ENCODE measurements around the gene ZNF530. TPM values are rescaled to one million over a fixed set of nuclear protein-coding genes. Genes with fewer than 3 reads are reported as not detected.

ZNF530 gene
- total and polyA plus RNA-seq, 11 donors, result 2.7 to 8.7 (median 4.9) TPM

DNA sequence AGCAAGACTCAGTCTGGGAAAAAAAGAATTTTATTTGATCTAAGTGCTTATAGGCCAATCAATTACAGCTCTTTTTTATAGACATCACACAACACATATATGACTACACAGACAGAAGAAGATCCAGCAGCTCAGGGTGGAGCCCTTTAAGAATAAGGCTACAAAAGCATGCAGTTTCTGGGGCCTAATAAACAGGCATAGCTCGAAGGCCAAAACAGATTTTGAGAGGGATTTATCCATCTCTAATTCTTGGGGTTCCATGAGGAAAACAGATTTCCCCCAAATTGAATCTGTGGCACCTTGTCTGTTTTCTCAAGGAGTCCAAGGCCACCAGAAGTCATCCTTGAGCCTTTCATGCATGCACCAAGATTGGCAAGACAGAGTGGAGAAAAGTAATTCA is 36.1 kb upstream of the ZNF530 start:
- peaks cover 2 to 74% (median 45%) of the 10 kb centered on the region in 12 donors for H3K9me3 ChIP-seq
- TF ChIP-seq, protein P1, sequence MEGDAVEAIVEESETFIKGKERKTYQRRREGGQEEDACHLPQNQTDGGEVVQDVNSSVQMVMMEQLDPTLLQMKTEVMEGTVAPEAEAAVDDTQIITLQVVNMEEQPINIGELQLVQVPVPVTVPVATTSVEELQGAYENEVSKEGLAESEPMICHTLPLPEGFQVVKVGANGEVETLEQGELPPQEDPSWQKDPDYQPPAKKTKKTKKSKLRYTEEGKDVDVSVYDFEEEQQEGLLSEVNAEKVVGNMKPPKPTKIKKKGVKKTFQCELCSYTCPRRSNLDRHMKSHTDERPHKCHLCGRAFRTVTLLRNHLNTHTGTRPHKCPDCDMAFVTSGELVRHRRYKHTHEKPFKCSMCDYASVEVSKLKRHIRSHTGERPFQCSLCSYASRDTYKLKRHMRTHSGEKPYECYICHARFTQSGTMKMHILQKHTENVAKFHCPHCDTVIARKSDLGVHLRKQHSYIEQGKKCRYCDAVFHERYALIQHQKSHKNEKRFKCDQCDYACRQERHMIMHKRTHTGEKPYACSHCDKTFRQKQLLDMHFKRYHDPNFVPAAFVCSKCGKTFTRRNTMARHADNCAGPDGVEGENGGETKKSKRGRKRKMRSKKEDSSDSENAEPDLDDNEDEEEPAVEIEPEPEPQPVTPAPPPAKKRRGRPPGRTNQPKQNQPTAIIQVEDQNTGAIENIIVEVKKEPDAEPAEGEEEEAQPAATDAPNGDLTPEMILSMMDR (IDR thresholded peaks at IDR 0.05), result no peak
- no peak for TF ChIP-seq POLR2A (IDR thresholded peaks at IDR 0.05)
- DNase-seq (no peak), ATAC-seq (no peak)
- no peak overlapping the region for H3K4me3 ChIP-seq
- intact Hi-C loops (cut with DNase I), result no loop called here
- no peaks in the 10 kb centered on the region for H3K27me3 ChIP-seq
- H3K4me1 ChIP-seq, result peaks cover 0 to 19% (median 6%) of the 10 kb centered on the region in 12 donors
- no peaks in the 10 kb centered on the region for H3K36me3 ChIP-seq
- WGBS, 4 donors, result 36 to 63% (median 48%) methylated on average over 1 of the region's 1 CpG
- no peak overlapping the region for H3K27ac ChIP-seq

DNA sequence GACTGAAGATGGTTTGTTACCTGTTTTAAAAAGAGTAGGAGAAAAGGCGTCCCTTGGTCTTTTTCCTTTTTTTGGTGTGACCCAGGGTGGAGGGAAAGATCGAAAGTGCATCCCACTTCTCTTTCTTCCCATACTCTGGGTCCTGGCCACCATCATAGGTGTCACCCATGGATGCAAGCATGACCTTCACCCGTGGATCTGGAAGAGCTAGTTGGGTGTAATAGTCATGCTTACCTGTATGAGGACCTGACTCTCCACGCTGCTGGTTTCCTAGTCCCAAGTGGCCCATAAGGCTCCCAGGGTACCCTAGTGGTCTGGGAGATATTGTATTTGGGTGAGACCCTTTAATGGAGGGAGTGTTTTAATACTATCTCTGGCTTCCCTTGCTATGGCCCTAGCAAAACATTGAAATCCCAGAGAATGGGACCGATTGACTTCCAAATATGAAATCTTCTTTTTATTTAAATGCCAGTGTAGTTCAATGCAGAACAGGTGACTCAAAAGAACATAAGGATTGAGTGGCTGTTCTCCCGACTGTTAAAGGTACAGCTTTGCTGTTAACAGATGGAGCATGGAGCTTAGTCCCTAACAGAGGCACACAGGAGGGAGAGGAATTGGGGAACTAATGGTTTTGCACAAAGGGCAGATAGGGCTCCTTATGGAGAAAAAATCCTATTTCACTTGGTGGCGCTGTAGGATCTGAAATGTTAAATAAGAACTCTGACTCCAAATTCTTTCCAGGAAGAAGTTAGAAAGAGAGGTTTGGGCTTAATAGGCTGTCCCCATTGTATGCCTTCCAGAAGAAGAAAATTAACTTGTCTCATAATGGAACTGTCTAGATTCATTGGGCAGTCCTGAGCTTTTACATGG is 33.1 kb upstream of the ZNF530 start:
- ATAC-seq, result no peak
- intact Hi-C loops (cut with DNase I), result no loop called here
- no peak for DNase-seq
- peaks cover 3 to 100% (median 72%) of the 10 kb centered on the region in 12 donors for H3K9me3 ChIP-seq
- H3K27ac ChIP-seq, result no peak overlapping the region
- 50 to 65% (median 60%) methylated on average over 7 of the region's 7 CpGs for WGBS, 4 donors
- H3K27me3 ChIP-seq, result no peaks in the 10 kb centered on the region
- H3K4me3 ChIP-seq, result no peak overlapping the region
- H3K4me1 ChIP-seq, result no peaks in the 10 kb centered on the region
- TF ChIP-seq POLR2A (IDR thresholded peaks at IDR 0.05), result no peak
- TF ChIP-seq, protein P1 (IDR thresholded peaks at IDR 0.05), result no peak
- peaks cover 0 to 7% (median 0%) of the 10 kb centered on the region in 9 donors for H3K36me3 ChIP-seq

DNA sequence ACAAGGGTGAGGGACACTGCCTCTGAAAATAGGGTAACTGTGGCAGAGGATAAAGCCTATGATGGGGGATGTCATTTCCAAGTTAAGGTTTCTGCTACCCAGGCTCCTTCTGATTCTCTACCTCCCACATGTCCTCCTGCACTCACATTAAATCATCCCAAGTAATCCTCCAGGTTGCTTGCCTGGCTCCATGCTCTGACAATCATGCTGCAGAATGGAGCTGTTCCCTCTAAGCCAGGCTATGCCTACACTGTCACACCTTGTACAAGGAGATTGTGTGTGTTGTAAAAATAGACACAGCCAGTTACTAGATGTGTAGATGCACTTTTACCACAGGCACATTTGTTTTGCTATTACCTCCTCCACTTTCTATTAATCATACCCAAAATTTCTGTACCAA is 29.0 kb upstream of the ZNF530 start:
- no peak overlapping the region for H3K27ac ChIP-seq
- TF ChIP-seq, protein P1 (IDR thresholded peaks at IDR 0.05), result no peak
- TF ChIP-seq POLR2A (IDR thresholded peaks at IDR 0.05), result no peak
- H3K4me1 ChIP-seq, result no peaks in the 10 kb centered on the region
- H3K27me3 ChIP-seq, result no peaks in the 10 kb centered on the region
- peaks cover 17 to 48% (median 41%) of the 10 kb centered on the region in 9 donors for H3K36me3 ChIP-seq
- no peak overlapping the region for H3K4me3 ChIP-seq
- DNase-seq, result no peak
- ATAC-seq, result no peak
- intact Hi-C loops (cut with DNase I), result no loop called here
- peaks cover 12 to 100% (median 90%) of the 10 kb centered on the region in 12 donors for H3K9me3 ChIP-seq

DNA sequence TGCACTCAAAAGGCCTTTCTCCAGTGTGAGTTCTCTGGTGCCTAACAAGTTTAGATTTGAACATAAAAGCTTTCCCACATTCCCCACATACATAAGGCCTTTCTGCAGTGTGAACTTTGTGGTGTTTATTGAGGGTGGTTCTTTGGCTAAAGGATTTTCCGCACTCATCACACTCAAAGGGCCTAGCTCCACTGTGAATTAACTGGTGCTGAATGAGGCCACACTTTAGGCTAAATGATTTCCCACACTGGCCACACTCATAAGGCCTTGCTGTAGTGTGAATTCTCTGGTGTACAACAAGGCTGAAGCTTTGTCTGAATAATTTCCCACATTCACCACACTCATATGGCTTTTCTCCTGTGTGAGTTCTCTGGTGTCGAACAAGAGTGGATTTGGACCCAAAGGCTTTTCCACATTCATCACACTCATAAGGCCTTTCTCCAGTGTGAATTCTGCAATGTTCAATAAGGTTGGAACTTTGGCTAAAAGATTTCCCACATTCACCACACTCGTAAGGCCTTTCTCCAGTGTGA is 27.2 kb upstream of the ZNF530 start:
- H3K4me1 ChIP-seq, result peaks cover 0 to 5% (median 2%) of the 10 kb centered on the region in 12 donors
- H3K9me3 ChIP-seq, result peaks cover 8 to 100% (median 77%) of the 10 kb centered on the region in 12 donors
- H3K4me3 ChIP-seq, result no peak overlapping the region
- no peak for DNase-seq
- H3K36me3 ChIP-seq, result peaks cover 18 to 62% (median 49%) of the 10 kb centered on the region in 9 donors
- 97 to 98% (median 98%) methylated on average over 3 of the region's 3 CpGs for WGBS, 4 donors
- intact Hi-C loops (cut with DNase I), result no loop called here
- no peak overlapping the region for H3K27ac ChIP-seq
- H3K27me3 ChIP-seq, result no peaks in the 10 kb centered on the region
- TF ChIP-seq, protein P1 (IDR thresholded peaks at IDR 0.05), result no peak
- no peak for TF ChIP-seq POLR2A (IDR thresholded peaks at IDR 0.05)
- ATAC-seq, result no peak
